SH-SY5Y (cell line): Measurements from ENCODE around the gene BSN.

Experiments used
- GATA2 ChIP-seq: IDR thresholded peaks from 2 replicates; pipeline ENCODE4 v1.6.1; 2011; ENCODE audit warnings: mild to moderate bottlenecking, low read depth, low read length
- GATA3 ChIP-seq: IDR thresholded peaks from 2 replicates; pipeline ENCODE4 v1.6.1; 2011; ENCODE audit warnings: low read depth, mild to moderate bottlenecking, low read length, moderate library complexity

DNA sequence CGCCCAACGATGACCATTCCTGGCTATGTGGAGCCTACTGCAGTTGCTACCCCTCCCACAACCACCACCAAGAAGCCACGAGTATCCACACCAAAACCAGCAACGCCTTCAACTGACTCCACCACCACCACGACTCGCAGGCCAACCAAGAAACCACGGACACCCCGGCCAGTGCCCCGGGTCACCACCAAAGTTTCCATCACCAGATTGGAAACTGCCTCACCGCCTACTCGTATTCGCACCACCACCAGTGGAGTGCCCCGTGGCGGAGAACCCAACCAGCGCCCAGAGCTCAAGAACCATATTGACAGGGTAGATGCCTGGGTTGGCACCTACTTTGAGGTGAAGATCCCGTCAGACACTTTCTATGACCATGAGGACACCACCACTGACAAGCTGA, 22.6 kb upstream of the BSN start:
- no peak for TF ChIP-seq GATA3
- TF ChIP-seq GATA2: no peak
